Heart left ventricle (tissue), 16 donors: Measurements from ENCODE around the gene PRELID3B. TPM values are rescaled to one million over a fixed set of nuclear protein-coding genes. Genes with fewer than 3 reads are reported as not detected.

ENCODE experiments used
- ATAC-seq, 4 donors: fragments of 200-7000 bp; cut with Tn5 transposase; one replicate each; pipeline ENCODE4 v1.9.1; 2020 to 2022; ENCODE audit warnings: moderate library complexity in 4 of 4, mild to moderate bottlenecking in 3 of 4, moderate number of reproducible peaks in 1 of 4
- DNase-seq, 5 donors: peaks; one replicate each; pipeline ENCODE4 v3.0.0-alpha.2; 2020
- H3K27ac ChIP-seq, 12 donors: fragments of 200-600 bp; sonication (generic) in 4 of 12; one replicate each; pipeline versions ENCODE4 v1.5.0 to v1.8.0; 2016 to 2022; ENCODE audit warnings: mild to moderate bottlenecking in 2 of 12
- H3K27me3 ChIP-seq, 9 donors: fragments of 200-600 bp; sonication (generic) in 2 of 9; one replicate each; pipeline versions ENCODE4 v1.5.1 to v1.8.0; 2016 to 2022; ENCODE audit warnings: mild to moderate bottlenecking in 3 of 9
- H3K36me3 ChIP-seq, 9 donors: fragments of 200-600 bp; sonication (generic) in 2 of 9; one replicate each; pipeline versions ENCODE4 v1.5.0 to v1.8.0; 2018 to 2022; ENCODE audit warnings: mild to moderate bottlenecking in 2 of 9
- H3K4me1 ChIP-seq, 12 donors: fragments of 200-600 bp; sonication (generic) in 4 of 12; one replicate each; pipeline versions ENCODE4 v1.5.0 to v1.8.0; 2016 to 2022; ENCODE audit warnings: mild to moderate bottlenecking in 3 of 12
- H3K4me3 ChIP-seq, 12 donors: fragments of 200-600 bp; sonication (generic) in 4 of 12; one replicate each; pipeline versions ENCODE4 v1.5.0 to v1.8.0; 2017 to 2022; ENCODE audit warnings: mild to moderate bottlenecking in 9 of 12, moderate library complexity in 4 of 12
- H3K9me3 ChIP-seq, 12 donors: fragments of 200-600 bp; sonication (generic) in 4 of 12; one replicate each; pipeline versions ENCODE4 v1.5.0 to v1.8.0; 2016 to 2022; ENCODE audit warnings: mild to moderate bottlenecking in 1 of 12
- POLR2A ChIP-seq, 2 donors: fragments of 450-650 bp; IDR thresholded peaks; one replicate each; pipeline ENCODE4 v1.6.1; 2017; ENCODE audit warnings: antibody characterized with exemption in 2 of 2, mild to moderate bottlenecking in 2 of 2, moderate library complexity in 2 of 2
- WGBS, 4 donors: extraction: QIAGEN DNeasy Blood & Tissue Kit in 2 of 4; methylation state at CpG; one replicate each; pipeline versions ENCODE4 v1.1.5 to v1.1.7; 2013 to 2018; 5-methylcytosine and 5-hydroxymethylcytosine counted together
- intact Hi-C, 10 donors: fragments of 100-400 bp; cut with DNase I; formaldehyde crosslinking; loops; one replicate each; pipeline versions ENCODE4 v1.11.1 to v1.14.2; 2022
- polyA plus RNA-seq, 2 donors: library from polyadenylated mRNA; stranded (reverse); fragments of 200-250 nt; gene quantifications; one replicate each; pipeline ENCODE4 v1.2.3, GENCODE V29; 2013
- total RNA-seq, 9 donors: library from RNA; depleted of rRNA in 2 of 9; stranded (reverse); fragments of >200 nt in 2 of 9; fragmentation: NEBNext Ultra II Directional in 3 of 9; extraction: Animal tissue kit (Norgen Biotek cat#: 25700) in 3 of 9; gene quantifications; one replicate each; pipeline versions ENCODE4 v1.1.0 to v1.2.4, GENCODE V29; 2016 to 2023
- TF ChIP-seq, protein P1 (sequence below), 12 donors: fragments of 200-600 bp; sonication (generic) in 4 of 12; IDR thresholded peaks; one replicate each; pipeline versions ENCODE4 v1.5.0 to v1.8.0; 2018 to 2022; ENCODE audit warnings: antibody characterized with exemption in 12 of 12, mild to moderate bottlenecking in 5 of 12
- donor health status: ischemic (EF 13 %, LVEDD 7.1; RV severe dilation, severe dysfunction).
- donor health status: healthy with polysubstance abuse.
- donor health status: DM: no; HTN: yes; CAD: no.
- donor health status: DM: no; HTN: no; CAD: no.
- donor health status: ischemic (EF 25% LVEDD 6.9; RV normal size, moderate dysfunction).
- donor health status: ischemic (EF 25% LVEDD 5.7; RV mildly dilated, moderate dysfunction).
- donor health status: healthy.
- donor health status: DM: yes; HTN: yes; CAD: no.
- donor health status: ischemic (EF 35%, LVEDD 5.7; RV mildly dilated, moderate dysfunction).
- donor health status: nonischemic (EF 11% LVEDD 7.7; RV severe dilation, severe dysfunction).
- donor health status: DM: yes; HTN: yes; CAD: no.
- donor health status: PGD.
- donor health status: ischemic (EF 29% LVEDD 5.4; RV normal size, mild dysfunction).
- donor health status: nonischemic (EF 23%, LVEDD 6.1; RV moderate dilation, normal function).

PRELID3B gene
- total and polyA plus RNA-seq, 11 donors: 14.1 to 51.0 (median 43.2) TPM

DNA sequence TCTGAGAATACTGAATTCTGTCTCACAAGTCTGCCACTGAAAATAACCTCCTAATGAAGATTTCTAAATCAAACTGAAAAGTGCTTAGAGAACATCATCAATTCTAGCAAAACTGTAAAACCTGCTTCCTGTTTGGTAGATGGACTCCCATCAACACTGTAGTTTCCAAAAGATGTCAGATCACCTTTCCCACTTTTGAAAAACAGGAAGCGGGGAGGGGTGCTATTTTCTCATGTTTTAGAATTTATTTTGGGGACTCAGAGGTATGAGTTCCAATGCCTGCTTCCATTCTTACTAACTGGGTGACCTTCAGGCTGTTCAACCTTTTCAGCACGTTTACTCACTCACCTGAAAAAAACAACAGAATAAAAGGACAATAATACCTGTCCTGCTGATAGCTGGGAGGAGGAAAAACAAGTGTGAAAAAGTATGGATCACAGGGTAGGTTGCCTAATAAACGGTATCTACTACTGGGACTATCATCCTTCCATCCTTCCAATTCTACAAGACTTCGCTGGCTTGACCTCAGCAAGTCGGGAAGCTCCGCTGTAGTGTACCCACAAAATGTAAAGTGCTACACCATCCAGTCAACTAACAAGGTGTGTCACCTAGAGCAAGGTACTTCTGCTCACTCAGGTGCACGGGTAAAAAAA is 11.5 kb downstream of the PRELID3B start:
- Histone ChIP-seq H3K4me1 (peaks cover 0 to 60% (median 48%) of the 10 kb centered on the region in 12 donors), H3K27ac (peak overlapping the region in 10 of 12 donors; percentile 84 to 98 (median 92)), H3K9me3 (no peaks in the 10 kb centered on the region), H3K36me3 (peaks cover 0 to 76% (median 69%) of the 10 kb centered on the region in 9 donors), H3K4me3 (peak overlapping the region; percentile 59 to 94 (median 83)), H3K27me3 (no peaks in the 10 kb centered on the region)
- ATAC-seq (no peak), DNase-seq (no peak)
- TF ChIP-seq POLR2A (IDR thresholded peaks at IDR 0.05): no peak
- TF ChIP-seq, protein P1, sequence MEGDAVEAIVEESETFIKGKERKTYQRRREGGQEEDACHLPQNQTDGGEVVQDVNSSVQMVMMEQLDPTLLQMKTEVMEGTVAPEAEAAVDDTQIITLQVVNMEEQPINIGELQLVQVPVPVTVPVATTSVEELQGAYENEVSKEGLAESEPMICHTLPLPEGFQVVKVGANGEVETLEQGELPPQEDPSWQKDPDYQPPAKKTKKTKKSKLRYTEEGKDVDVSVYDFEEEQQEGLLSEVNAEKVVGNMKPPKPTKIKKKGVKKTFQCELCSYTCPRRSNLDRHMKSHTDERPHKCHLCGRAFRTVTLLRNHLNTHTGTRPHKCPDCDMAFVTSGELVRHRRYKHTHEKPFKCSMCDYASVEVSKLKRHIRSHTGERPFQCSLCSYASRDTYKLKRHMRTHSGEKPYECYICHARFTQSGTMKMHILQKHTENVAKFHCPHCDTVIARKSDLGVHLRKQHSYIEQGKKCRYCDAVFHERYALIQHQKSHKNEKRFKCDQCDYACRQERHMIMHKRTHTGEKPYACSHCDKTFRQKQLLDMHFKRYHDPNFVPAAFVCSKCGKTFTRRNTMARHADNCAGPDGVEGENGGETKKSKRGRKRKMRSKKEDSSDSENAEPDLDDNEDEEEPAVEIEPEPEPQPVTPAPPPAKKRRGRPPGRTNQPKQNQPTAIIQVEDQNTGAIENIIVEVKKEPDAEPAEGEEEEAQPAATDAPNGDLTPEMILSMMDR (IDR thresholded peaks at IDR 0.05): no peak
- intact Hi-C loops: loop anchor here in 5 of 10 donors (2.0 to 10.0 kb wide), 6 partner anchors 14 to 379 kb away; partner anchors contain the start of genes NELFCD (in 5 of the 5) and STX16 (in 1 of the 5)
- 67 to 72% (median 70%) methylated on average over 7 of the region's 7 CpGs for WGBS, 4 donors

DNA sequence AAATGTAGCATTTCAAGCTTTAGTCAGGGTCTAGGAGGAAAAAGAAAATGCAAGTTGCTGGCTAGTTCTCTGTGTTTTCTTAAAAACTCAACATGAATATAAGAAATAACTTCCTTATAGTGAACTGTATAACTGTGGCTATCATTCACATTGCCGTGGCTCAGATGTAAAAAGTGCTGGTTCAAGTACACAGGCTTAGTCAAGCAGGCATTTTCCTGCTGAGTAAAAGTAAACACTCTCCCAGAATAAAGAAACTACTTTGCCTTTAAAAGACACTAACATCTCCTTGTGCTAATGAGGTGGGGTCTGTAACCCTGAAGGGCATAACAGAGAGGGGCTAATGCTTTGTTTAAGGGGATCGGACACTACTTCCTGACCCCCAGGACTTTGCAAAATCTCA is 13.8 kb downstream of the PRELID3B start:
- Histone ChIP-seq H3K27me3 (no peaks in the 10 kb centered on the region), H3K4me1 (peaks cover 0 to 60% (median 48%) of the 10 kb centered on the region in 12 donors), H3K4me3 (peak overlapping the region in 3 of 12 donors; percentile 4 to 22 (median 18)), H3K27ac (no peak overlapping the region), H3K9me3 (no peaks in the 10 kb centered on the region), H3K36me3 (peaks cover 0 to 76% (median 70%) of the 10 kb centered on the region in 9 donors)
- intact Hi-C loops: loop anchor here in 2 of 10 donors (5.0 kb wide), 1 partner anchor 137 kb away; no protein-coding TSS in a partner anchor
- TF ChIP-seq POLR2A (IDR thresholded peaks at IDR 0.05): no peak
- TF ChIP-seq, protein P1 (IDR thresholded peaks at IDR 0.05): no peak
- ATAC-seq: no peak
- WGBS, 4 donors: 35 to 58% (median 46%) methylated on average over 2 of the region's 2 CpGs
- DNase-seq: no peak

DNA sequence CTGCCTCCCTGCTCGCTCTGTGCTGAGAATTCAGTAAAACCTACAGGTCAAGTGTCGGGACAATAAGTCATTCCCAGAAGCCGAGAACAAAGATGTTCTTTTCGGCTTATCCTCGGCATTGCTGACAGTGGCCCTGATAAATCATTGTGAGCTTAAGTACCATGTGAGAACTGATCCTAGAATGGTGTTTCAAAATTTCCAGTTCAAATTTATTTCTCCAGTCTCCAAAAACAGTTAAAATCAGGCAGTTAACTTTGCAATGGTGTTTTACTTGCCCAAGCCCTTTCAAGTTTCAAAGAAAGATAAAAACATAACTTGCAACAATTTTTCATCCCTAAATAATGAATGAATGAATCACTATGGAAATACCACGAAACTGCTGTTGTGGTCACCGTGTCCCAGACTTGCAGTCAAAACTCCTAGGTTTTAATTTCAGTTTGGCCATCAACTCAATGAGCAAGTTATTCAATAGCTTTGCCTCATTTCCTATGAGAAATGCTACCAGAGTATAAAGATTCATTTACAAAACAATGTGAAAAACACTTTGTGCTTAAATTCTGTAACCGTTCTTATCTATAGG is 14.8 kb downstream of the PRELID3B start:
- no peaks in the 10 kb centered on the region for H3K9me3 ChIP-seq
- 60 to 75% (median 72%) methylated on average over 8 of the region's 8 CpGs for WGBS, 4 donors
- H3K4me1 ChIP-seq: peaks cover 0 to 57% (median 43%) of the 10 kb centered on the region in 12 donors
- intact Hi-C loops: loop anchor here in 2 of 10 donors (5.0 kb wide), 1 partner anchor 136 kb away; no protein-coding TSS in a partner anchor
- H3K27me3 ChIP-seq: no peaks in the 10 kb centered on the region
- no peak for TF ChIP-seq POLR2A (IDR thresholded peaks at IDR 0.05)
- TF ChIP-seq, protein P1 (IDR thresholded peaks at IDR 0.05): no peak
- no peak overlapping the region for H3K4me3 ChIP-seq
- DNase-seq (no peak), ATAC-seq (no peak)
- H3K27ac ChIP-seq: no peak overlapping the region
- peaks cover 0 to 82% (median 78%) of the 10 kb centered on the region in 9 donors for H3K36me3 ChIP-seq
